COR-L47 (cell line): ENCODE data around the gene GARNL3.

Experiments used
- DNase-seq: peaks from one replicate; lab custom pipeline; 2025; lab: John Stamatoyannopoulos, UW

GARNL3 gene

GRCh38 chr9:127386981-127387380 is 122.4 kb downstream of the GARNL3 start:
- DNase-seq, result no peak

- no peak for DNase-seq
Observed at GRCh38 chr9:127388037-127388855, 123.7 kb downstream of the GARNL3 start.

- DNase-seq, result no peak
Observed at GRCh38 chr9:127388856-127389238, 124.3 kb downstream of the GARNL3 start.

- no peak for DNase-seq
Observed at GRCh38 chr9:127389381-127390247, 125.0 kb downstream of the GARNL3 start.

DNA sequence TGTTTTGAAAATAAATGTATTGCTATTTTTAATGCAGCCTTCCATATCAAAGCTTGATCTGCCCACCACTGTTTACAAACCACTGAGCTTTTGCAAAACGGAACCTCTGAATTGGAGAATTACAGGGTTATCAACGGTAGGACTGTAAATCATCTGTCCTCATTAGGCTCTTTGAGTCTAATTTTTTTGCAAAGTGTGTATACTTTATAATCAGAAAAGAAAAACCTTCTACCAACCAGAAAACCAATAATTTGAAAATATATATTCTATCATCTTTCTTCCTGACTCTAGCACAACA is 125.6 kb downstream of the GARNL3 start:
- no peak for DNase-seq

GRCh38 chr9:127390563-127390962 is 126.0 kb downstream of the GARNL3 start:
- no peak for DNase-seq

DNA sequence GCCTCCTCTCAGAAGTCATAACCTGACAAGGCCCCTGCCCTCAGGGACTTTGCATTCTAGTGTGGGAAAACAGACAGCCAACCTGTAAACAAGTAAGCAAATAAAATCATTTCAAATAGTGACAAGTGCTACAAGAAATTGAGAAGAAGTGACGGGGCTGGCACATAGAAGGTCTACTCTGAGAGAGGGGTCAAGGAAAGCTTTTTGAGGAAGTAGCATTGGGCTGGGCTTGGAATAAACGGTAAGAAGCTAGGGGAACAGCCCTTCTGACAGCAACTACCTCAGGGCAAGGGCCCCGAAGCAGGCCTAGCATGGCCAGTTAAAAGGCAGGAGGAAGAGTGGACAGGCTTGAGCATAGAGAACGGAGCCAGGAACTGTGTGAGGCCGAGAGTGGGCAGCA is 127.6 kb downstream of the GARNL3 start:
- no peak for DNase-seq

- DNase-seq, result no peak
Observed at GRCh38 chr9:127392976-127393375, 128.4 kb downstream of the GARNL3 start.

DNA sequence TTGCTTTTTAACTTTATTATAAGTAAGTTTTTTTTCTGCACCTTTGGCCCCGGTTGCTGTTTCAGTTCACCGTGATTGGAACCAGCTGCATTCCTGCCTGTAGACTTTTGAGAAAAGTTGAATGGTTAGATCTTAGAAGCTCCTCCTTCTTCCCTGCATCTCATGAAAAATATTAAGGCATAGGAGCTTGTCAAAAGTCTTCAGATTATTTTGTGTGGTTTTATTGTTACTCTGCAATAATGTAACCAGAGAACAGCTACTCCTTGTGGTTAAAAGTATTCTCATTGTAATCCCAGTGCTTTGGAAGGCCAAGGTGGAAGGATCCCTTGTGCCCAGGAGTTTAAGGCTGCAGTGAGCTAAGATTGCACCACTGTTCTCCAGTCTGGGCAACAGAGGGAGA is 129.1 kb downstream of the GARNL3 start:
- DNase-seq, result no peak

- DNase-seq, result no peak
Observed at GRCh38 chr9:127395497-127396252, 131.1 kb downstream of the GARNL3 start.

DNA sequence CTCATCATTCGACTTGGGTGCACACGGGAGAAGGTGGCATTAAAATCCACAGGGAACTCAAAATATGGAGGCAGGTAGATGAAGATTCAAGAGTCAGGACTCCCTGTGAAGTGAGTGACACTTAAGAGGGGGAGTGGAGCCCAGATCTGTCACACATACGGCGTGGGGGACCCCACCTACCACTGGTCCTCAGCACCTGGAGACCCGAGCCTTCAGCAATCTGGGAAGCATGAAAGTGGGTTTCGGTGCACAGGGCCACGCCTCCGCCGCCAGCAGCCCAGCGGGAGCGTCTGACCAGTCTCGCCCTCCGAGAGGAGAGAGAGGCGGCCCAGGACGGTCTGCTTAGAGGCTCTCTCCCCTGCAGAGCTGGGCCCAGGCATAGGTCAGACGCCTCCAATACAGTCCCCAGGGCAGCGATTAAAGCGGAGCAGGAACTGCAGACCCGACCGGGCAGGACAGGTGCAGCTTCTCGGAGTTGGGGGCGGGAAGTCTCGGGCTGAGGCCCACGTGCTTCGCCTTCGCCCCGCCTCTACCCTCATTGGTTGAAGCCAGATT is 131.8 kb downstream of the GARNL3 start:
- no peak for DNase-seq

DNA sequence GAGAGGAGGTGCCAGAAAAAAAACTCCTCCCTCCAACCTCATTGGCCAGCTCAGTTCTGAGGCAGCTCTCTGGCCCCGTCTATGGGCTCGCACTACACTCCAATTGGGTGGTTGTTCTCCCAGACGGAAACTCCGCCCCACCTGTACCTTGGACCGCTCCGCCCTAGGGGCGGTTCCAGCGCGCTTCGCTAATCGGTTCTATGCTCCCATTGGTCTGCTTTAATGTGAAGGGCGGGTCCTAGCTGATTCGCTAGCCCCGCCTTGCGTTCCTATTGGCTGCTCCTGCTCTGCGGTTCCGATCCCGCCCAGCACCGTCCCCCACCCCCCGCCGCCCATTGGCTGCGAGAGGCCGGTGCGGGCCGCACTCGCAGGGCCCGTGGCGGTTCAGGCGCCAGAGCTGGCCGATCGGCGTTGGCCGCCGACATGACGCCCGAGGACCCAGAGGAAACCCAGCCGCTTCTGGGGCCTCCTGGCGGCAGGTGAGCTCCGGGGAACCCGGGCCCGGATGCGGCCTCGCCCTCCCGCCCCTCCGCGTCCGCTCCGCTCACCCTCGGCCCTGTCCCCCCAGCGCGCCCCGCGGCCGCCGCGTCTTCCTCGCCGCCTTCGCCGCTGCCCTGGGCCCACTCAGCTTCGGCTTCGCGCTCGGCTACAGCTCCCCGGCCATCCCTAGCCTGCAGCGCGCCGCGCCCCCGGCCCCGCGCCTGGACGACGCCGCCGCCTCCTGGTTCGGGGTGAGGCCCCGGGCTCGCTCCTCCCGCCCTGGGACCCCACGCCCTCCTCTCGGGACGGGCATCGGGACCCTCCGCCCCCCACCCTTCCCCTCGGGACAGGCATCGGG is 132.5 kb downstream of the GARNL3 start, which contains the start of gene SLC2A8:
Gene SLC2A8 (plus strand): TSS at position 362 of the 838 bp plus-strand sequence. CDS start 62 bp downstream, at position 424.
- peak; percentile 100 for DNase-seq

- DNase-seq, result peak; percentile 17
Observed at GRCh38 chr9:127397646-127398274, 133.2 kb downstream of the GARNL3 start.

DNA sequence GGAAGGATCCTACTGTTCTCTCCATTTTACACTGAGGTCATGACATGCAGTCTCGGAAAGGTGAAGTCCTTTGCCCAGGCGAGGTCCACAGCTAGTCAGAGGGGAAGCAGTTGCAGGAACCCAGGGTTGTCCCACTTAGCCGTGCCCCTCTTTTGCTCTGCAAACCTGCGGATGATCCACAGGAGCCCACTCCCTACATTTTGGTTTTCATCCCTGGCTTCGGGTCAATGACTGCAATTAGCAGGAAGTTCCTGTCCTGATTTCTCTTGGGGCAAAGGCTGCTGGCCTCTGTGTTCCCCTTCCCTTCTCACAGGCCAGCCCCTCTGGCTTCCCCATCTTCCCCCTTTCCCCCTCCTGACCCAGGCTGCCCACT is 133.7 kb downstream of the GARNL3 start:
- DNase-seq, result no peak

- no peak for DNase-seq
Observed at GRCh38 chr9:127398715-127399400, 134.3 kb downstream of the GARNL3 start.

GRCh38 chr9:127399736-127400269 is 135.2 kb downstream of the GARNL3 start:
- no peak for DNase-seq

GRCh38 chr9:127402401-127403090 is 138.0 kb downstream of the GARNL3 start:
- DNase-seq, result no peak

DNA sequence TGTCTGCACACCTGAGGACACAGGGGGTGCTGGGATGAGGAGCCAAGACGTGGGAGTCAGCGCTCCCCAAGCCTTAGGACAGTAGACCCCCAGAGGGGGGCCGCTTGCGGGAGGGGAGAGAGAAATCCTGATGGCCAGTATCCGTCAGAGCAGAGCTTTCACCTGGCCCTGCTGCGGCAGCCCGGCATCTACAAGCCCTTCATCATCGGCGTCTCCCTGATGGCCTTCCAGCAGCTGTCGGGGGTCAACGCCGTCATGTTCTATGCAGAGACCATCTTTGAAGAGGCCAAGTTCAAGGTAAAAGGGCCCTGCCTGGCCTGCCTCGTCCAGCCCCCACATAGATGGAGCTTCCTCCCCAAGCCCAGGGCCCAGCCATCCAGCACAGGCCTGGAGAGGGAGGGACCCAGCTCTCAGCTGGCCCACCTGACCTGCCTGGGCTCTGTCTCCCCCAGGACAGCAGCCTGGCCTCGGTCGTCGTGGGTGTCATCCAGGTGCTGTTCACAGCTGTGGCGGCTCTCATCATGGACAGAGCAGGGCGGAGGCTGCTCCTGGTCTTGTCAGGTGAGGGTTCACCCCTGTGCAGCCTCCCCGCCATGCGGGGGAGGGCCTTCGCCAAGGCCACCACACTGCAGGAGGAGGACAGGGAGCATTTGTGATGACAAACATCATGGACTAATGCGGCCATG is 139.1 kb downstream of the GARNL3 start:
- no peak for DNase-seq

DNA sequence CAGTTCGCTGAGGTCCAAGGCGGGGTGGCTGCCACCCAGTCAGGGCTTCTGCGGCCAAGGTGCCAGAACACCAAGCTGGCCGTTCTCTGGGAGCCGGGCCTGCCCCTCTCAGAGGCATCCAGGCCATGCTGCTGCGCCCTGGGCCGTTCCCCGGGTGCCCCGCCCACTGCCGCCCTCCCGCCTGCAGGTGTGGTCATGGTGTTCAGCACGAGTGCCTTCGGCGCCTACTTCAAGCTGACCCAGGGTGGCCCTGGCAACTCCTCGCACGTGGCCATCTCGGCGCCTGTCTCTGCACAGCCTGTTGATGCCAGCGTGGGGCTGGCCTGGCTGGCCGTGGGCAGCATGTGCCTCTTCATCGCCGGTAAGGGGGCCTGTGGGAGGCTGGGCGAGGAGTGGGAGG is 140.1 kb downstream of the GARNL3 start:
- no peak for DNase-seq
